Neuronal stem cell (in vitro differentiated cells): Measurements from ENCODE around the gene TNFRSF17. TPM values are rescaled to one million over a fixed set of nuclear protein-coding genes. Genes with fewer than 3 reads are reported as not detected.

Experiments used
- small RNA-seq: library from polyadenylated mRNA; stranded (forward); fragments of <200 nt; extraction: miRNeasy Mini kit (QIAGEN cat#:217004); gene quantifications from one replicate; pipeline ENCODE3, GENCODE V24; 2013; ENCODE audit not compliant: insufficient read depth

TNFRSF17 gene

Small RNA genes within 50 kb of the gene (small RNA-seq; reads per million reads assigned to genes)
- gene AC007216.5 (not detected), gene UBL5P4 (not detected)
